DMS114 treated with DMSO at 0.1 percent for 48 hours (cell line): ENCODE measurements around the gene PRRC2B.
"Not testable (repeated sequence)": the region's sequence is repeated elsewhere in the genome, so short reads cannot be mapped to it uniquely, and the experiment has no call there.

Experiments used
- DNase-seq: peaks from one replicate; lab custom pipeline; 2025; ENCODE audit not compliant: unreplicated experiment; lab: John Stamatoyannopoulos, UW

The PRRC2B gene

DNA sequence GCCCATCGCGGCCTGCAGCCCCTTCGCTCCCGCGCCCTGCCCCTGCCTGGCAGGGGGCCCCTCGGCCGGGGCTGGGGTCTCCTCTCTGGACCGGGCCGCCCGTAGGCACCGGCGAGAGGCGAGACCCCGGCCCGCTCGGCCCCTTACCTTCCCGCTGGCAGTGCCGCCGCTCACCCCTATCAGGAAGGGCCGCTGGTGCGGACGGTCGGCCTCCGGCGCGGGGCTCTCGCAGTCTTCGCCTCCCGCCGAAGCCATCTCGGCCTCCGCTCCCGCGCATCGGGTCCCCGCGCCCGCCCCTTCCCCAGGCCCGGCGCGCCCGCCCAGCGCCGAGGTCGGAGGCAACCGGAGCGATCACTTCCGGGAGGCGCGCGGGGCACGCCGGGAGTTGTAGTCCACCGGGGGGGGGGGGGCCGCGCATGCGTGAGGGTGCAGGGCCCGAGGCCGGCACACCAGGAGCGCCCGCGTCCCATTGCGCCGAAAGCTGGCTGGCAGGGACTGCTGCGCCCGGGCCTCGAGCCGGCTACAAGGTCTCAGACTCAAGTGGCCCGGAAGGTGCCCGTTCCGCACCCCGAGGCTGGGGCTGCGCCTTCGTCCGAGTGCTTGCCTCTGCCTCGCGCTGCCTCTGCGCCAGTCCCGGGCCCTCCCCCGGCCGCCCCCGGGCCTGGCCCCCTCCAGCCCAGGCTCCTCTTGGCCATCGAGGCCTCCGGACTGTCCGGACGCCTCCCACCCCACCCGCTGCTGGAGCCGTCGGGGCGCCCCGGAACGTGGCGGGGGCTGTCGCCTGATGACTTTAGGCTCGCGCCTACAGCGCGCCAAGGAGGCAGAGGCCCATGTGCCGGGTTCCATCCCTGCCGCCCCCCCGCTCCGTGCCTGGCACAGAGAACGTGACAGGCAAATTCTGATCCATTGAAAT lies 137.3 kb downstream of the PRRC2B start, which contains the start of gene UCK1:
Gene UCK1 (minus strand): TSS at position 344 of the 913 bp plus-strand sequence. CDS start 89 bp downstream, at position 255.
- DNase-seq: peak; percentile 50

DNA sequence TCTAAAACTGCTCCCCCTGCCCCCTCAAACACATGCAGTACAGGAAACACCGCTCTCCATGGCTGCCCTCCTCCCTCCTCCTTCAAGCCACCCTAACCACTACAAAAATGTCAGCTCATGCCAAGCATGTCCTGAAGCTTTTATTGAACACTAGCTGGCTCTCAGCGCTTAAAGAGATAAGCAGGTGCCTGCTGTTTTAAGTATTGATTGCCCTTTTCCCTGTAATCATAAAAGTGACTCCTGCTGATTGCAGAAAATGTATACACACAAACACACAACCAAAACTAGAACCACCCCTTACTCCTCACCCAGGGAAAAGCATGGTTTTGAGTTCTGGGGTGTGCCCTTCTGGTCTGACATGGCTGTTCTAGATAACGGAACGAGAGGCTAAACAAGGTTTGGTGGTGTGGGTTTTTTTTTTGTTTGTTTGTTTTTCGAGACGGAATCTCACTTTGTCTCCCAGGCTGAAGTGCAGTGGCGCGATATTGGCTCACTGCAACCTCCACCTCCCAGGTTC lies 140.9 kb downstream of the PRRC2B start:
- no peak for DNase-seq

DNA sequence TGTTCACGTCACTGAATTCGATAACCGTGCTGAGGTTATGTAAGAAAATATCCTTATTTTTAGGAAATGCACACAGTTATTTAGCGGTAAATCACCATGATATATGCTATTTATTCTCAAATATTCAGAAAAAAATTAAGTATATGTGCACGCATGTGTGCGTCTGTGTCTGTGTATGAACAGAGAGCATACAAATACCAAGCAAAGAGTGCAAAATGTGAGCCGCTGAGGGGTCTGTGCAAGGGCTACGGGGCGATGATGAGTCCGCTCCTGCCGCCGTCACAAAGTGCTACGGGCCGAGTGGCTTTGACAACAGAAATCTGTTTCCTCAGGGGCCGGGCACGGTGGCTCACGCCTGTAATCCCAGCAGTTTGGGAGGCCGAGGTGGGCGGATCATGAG lies 144.1 kb downstream of the PRRC2B start:
- no peak for DNase-seq

DNA sequence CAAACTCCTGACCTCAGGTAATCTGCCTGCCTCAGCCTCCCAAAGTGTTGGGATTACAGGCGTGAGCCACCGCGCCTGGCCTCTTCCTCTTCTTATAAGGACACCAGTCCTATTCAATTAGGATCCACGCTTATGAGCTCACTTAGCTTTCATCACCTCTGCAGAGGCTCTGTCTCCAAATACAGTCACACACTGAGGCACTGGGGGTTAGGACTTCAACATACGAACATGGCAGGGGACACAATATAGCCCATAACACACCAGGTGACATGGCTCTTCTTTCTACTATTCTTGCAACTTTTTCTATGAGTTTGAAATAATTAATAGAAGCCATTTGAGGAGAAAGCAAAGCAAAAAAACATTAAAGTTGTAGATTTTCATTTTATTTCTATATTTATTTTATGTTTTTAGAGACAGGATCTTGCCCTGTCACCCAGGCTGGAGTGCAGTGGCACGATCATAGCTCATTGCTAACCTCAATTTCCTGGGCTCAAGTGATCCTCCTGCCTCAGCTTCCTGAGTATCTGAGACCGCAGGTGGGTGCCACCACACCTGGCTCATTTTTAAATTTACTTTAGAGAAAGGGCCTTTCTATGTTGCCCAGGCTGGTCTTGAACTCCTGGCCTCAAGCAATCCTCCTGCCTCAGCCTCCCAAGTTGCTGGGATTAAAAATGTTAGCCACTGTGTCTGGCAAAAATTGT lies 145.5 kb downstream of the PRRC2B start:
- DNase-seq: no peak

DNA sequence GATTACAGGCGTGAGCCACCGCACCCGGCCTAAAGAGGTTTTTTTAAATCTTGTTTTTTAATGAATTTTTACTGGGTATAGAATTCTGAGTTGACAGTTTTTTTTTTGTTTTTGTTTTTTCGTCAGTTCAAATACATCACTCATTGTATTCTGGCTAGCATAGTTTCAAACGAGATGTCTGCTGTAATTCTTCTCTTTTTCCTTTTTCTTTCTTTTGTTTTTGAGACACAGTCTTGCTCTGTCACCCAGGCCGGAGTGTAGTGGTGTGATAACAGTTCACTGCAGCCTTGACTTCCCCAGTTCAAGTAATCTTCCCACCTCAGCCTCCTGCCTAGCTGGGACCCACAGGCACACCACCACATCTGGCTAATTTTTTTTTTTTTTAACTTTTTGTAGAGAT lies 149.3 kb downstream of the PRRC2B start:
- no peak for DNase-seq

DNA sequence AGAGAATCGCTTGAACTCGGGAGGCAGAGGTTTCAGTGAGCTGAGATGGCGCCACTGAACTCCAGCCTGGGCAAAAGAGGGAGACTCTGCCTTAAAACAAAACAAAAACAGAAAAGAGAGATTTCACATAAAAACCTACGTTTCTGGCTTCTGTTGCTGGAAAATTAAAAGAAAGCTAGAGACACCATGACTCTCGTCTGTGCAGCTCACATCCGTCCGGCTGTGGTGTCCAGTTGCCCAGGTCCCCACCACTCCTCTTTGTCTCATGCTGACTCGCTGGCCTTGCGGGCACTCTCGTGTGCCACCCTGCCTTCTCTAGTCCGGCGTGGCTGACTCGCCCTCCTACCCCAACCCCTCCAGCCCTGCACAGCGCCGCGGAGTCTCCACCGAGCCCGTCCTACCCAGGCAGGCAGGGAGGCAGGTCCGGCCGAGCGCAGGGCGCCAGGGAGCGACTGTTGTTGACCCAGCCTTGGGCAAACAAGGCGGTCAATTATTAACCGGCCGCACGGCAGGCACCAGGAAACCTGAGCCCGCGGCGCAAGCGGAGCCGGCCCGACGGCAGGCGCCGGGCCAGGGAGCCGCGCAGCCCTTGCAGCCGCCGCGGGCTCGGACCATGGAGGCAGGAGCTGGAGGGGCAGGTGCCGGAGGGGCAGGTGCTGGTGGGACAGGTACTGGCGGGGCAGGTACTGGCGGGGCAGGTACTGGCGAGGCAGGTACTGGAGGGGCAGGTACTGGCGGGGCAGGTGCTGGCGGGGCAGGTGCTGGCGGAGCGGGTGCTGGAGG lies 151.3 kb downstream of the PRRC2B start, which contains the start of gene PRRT1B:
Gene PRRT1B (plus strand): TSS at position 521 of the 783 bp plus-strand sequence. CDS start 93 bp downstream, at position 614.
- DNase-seq: no peak

DNA sequence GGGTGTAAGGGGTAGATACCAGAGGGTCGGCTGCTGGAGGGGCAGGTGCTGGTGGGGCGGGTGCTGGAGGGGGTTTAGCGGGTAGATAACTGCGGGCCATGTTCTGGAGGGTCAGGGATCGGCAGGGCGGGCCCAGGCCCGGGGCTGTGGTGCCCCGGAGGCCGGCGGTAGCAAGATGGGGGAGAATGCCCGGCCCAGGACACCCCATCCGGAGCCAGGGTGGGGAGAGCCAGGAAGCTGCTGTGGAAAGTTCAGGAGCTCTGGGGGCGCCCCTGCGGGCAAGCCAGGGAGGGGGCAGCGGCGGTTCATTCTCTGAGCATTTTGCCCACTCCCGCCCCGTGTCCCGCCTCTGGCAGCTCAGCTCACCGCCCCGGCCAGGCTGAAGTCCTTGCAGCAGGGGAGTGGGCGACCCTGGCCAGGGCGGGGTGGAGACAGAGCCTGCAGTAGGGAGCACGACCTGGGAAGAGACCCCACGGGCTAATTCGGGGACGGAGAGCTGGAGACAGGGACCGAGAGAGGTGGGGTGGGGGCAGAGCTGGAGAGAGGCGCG lies 152.0 kb downstream of the PRRC2B start:
- no peak for DNase-seq

DNA sequence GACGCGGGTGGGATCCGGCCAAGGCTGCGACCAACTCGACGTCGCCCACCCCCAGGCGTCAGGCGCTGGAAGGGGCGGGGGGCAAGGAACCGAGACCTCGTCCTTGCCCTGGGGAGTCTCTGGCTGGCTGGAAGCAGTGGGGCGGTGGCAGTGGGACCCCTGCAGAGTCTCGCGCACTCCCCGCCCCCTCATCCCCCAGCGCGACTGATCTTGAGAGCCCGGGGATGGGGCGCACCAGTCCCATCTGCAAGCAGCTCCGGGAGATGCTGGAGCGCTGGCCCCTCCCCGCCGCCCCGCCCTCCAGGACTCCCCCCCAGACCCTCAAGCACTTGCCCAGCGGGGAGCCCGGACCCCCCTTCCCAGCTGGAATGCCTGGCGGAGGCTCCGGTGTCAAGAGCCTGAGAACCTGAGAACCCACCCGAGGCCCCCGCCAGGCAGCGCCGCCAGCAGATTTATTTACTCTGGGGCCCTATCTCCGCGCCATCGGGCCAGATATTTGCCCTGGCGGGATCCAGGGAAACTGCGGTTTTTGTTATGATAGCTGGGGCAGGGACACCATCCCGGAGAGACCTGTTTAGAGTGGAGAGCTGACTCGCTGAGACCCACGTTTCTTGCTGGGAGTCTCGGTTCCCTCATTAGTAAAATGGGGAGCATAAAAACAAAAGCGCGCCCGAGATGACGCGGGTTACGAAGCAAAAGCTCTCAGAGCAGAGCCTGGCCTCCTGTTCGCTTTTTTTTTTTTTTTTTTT lies 152.6 kb downstream of the PRRC2B start:
- DNase-seq: no peak

DNA sequence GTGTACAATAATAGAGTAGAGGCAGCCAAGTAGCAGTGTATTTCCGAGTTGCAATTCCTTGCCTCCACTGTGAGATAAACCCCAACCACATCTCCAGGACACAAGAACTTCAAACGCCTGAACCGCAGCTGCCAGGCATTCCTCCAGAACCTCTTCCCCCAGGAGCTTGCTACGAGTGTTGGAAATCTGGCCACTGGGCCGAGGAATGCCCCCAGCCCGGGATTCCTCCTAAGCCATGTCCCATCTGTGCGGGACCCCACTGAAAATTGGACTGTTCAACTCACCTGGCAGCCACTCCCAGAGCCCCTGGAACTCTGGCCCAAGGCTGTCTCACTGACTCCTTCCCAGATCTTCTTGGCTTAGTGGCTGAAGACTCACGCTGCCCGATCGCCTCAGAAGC lies 155.3 kb downstream of the PRRC2B start:
- not testable (repeated sequence) for DNase-seq
